IMR-90 (cell line): ENCODE results near the gene MCL1. TPM values are rescaled to one million over a fixed set of nuclear protein-coding genes. Genes with fewer than 3 reads are reported as not detected.

Source experiments
- ATAC-seq: fragments of 200-7000 bp; cut with Tn5 transposase; 2 replicates; pipeline ENCODE4 v1.9.1; 2020; ENCODE audit warnings: low read depth, mild to moderate bottlenecking, moderate library complexity
- BruUV-seq: library from RNA; stranded (reverse); fragments of 400-500 nt; replicated peaks from 2 replicates; lab custom pipeline; 2021; lab: Mats Ljungman, UMichigan
- CTCF ChIA-PET: fragments of 300-600 bp; formaldehyde crosslinking; extraction: SDS; loops from one replicate; lab custom pipeline; 2021; ENCODE audit warnings: antibody characterized with exemption; lab: Yijun Ruan, JAX
- POLR2A ChIA-PET: fragments of 300-600 bp; sonication (Branson Sonifier 250); formaldehyde crosslinking; loops from one replicate; lab custom pipeline; 2022; ENCODE audit warnings: antibody characterized with exemption; ENCODE audit not compliant: unreplicated experiment; lab: Charles Lee
- DNase-seq: peaks from one replicate; pipeline ENCODE4 v3.0.0; 2013
- H2AFZ ChIP-seq: replicated peaks from 2 replicates; pipeline ENCODE3; 2013; ENCODE audit warnings: low read length, mild to moderate bottlenecking; ENCODE audit not compliant: poor library complexity
- H2AK5ac ChIP-seq: 2 replicates; pipeline ENCODE4 v1.6.1; 2013; ENCODE audit warnings: low read depth, low read length, inconsistent platforms
- H2AK9ac ChIP-seq: replicated peaks from 2 replicates; pipeline ENCODE3; 2013; ENCODE audit warnings: mild to moderate bottlenecking, low read depth, low read length, moderate library complexity; ENCODE audit not compliant: poor library complexity
- H2BK120ac ChIP-seq: 2 replicates; pipeline ENCODE4 v1.6.1; 2013; ENCODE audit warnings: low read depth, low read length, inconsistent platforms
- H2BK15ac ChIP-seq: 3 replicates; pipeline ENCODE4 v1.6.1; 2013; ENCODE audit warnings: low read depth, low read length, inconsistent platforms
- H2BK20ac ChIP-seq: 2 replicates; pipeline ENCODE4 v1.6.1; 2013; ENCODE audit warnings: low read depth, mild to moderate bottlenecking, inconsistent platforms, low read length, moderate library complexity
- H2BK5ac ChIP-seq: 2 replicates; pipeline ENCODE4 v1.6.1; 2013; ENCODE audit warnings: mild to moderate bottlenecking, low read depth, low read length, inconsistent platforms; ENCODE audit not compliant: poor library complexity, severe bottlenecking
- H3K14ac ChIP-seq: replicated peaks from 2 replicates; pipeline ENCODE4 v1.6.1; 2013; ENCODE audit warnings: low read depth, low read length, inconsistent platforms
- H3K18ac ChIP-seq: 2 replicates; pipeline ENCODE4 v1.6.1; 2013; ENCODE audit warnings: low read depth, low read length, control low read depth
- H3K23ac ChIP-seq: 2 replicates; pipeline ENCODE4 v1.6.1; 2013; ENCODE audit warnings: low read depth, low read length, inconsistent platforms
- H3K27ac ChIP-seq: 2 replicates; pipeline ENCODE4 v1.5.1; 2013; ENCODE audit warnings: mild to moderate bottlenecking, control low read depth, low read length; ENCODE audit not compliant: insufficient read depth
- H3K27me3 ChIP-seq: 2 replicates; pipeline ENCODE4 v1.6.1; 2013; ENCODE audit warnings: low read length; ENCODE audit not compliant: control insufficient read depth, insufficient read depth
- H3K36me3 ChIP-seq: 2 replicates; pipeline ENCODE4 v1.6.1; 2013; ENCODE audit warnings: low read length, mixed read lengths; ENCODE audit not compliant: control insufficient read depth, insufficient read depth
- H3K4ac ChIP-seq: 2 replicates; pipeline ENCODE4 v1.6.1; 2013; ENCODE audit warnings: low read depth, low read length, inconsistent platforms
- H3K4me1 ChIP-seq: 2 replicates; pipeline ENCODE4 v1.6.1; 2013; ENCODE audit warnings: low read length, mixed read lengths; ENCODE audit not compliant: control insufficient read depth, insufficient read depth
- H3K4me2 ChIP-seq: 2 replicates; pipeline ENCODE4 v1.6.1; 2013; ENCODE audit warnings: low read depth, mild to moderate bottlenecking, control low read depth, low read length, moderate library complexity
- H3K4me3 ChIP-seq: 2 replicates; pipeline ENCODE4 v1.5.1; 2013; ENCODE audit warnings: low read depth, mild to moderate bottlenecking, control low read depth, low read length, moderate library complexity; ENCODE audit not compliant: insufficient read depth
- H3K56ac ChIP-seq: 2 replicates; pipeline ENCODE4 v1.6.1; 2013; ENCODE audit warnings: low read length, inconsistent platforms; ENCODE audit not compliant: insufficient read depth; ENCODE audit errors: extremely low read depth
- H3K79me1 ChIP-seq, 2 experiments: 2 replicates each; pipeline ENCODE4 v1.6.1; 2013; ENCODE audit warnings: low read length in 2 of 2, inconsistent platforms in 1 of 2, low read depth in 1 of 2
- H3K9ac ChIP-seq: 2 replicates; pipeline ENCODE4 v1.6.1; 2013; ENCODE audit warnings: low read depth, low read length, control low read depth
- H3K9me1 ChIP-seq: 2 replicates; pipeline ENCODE4 v1.6.1; 2013; ENCODE audit warnings: low read length, inconsistent platforms; ENCODE audit not compliant: insufficient read depth
- H3K9me3 ChIP-seq: 2 replicates; pipeline ENCODE4 v1.6.1; 2013; ENCODE audit warnings: low read length; ENCODE audit not compliant: control insufficient read depth, insufficient read depth
- H4K20me1 ChIP-seq: 2 replicates; pipeline ENCODE4 v1.6.1; 2013; ENCODE audit warnings: low read length, inconsistent platforms; ENCODE audit not compliant: insufficient read depth
- H4K5ac ChIP-seq: 2 replicates; pipeline ENCODE4 v1.6.1; 2013; ENCODE audit warnings: mild to moderate bottlenecking, low read depth, low read length, control low read depth
- H4K8ac ChIP-seq, 2 experiments: 2 replicates each; pipeline ENCODE4 v1.6.1; 2013; ENCODE audit warnings: low read depth in 2 of 2, low read length in 2 of 2, control low read depth in 1 of 2, inconsistent platforms in 1 of 2
- H4K91ac ChIP-seq: 2 replicates; pipeline ENCODE4 v1.6.1; 2013; ENCODE audit warnings: low read depth, low read length, inconsistent platforms; ENCODE audit not compliant: insufficient read depth
- CEBPB ChIP-seq: IDR thresholded peaks from 2 replicates; pipeline ENCODE4 v1.6.1; 2012; ENCODE audit warnings: low read depth, low read length, improper control_type of control experiment
- FOS ChIP-seq: fragments of 150-350 bp; IDR thresholded peaks from 2 replicates; pipeline ENCODE4 v1.6.1; 2016; ENCODE audit warnings: low read depth, low read length
- MAZ ChIP-seq: IDR thresholded peaks from 2 replicates; pipeline ENCODE4 v1.6.1; 2012; ENCODE audit warnings: low read depth, mild to moderate bottlenecking, low read length, improper control_type of control experiment, moderate library complexity, borderline replicate concordance
- RCOR1 ChIP-seq: IDR thresholded peaks from 2 replicates; pipeline ENCODE4 v1.6.1; 2012; ENCODE audit warnings: mild to moderate bottlenecking, low read length, improper control_type of control experiment; ENCODE audit not compliant: insufficient replicate concordance
- WGBS, 2 experiments: methylation state at CpG; one replicate each; pipeline versions ENCODE4 v1.1.5 to v1.1.7; 2013; ENCODE audit warnings: missing lambda C conversion rate in 2 of 2; ENCODE audit not compliant: insufficient read length in 1 of 2; ENCODE audit errors: extremely low coverage in 2 of 2; 5-methylcytosine and 5-hydroxymethylcytosine counted together
- dilution Hi-C: fragments of 300-500 bp; cut with HindIII; formaldehyde crosslinking; loops from one replicate; pipeline ENCODE4 v1.14.3; 2018; ENCODE audit warnings: low sequenced_read_pairs; ENCODE audit not compliant: unreplicated experiment
- in situ Hi-C: fragments of 300-500 bp; cut with MboI; formaldehyde crosslinking; loops from 3 replicates; pipeline ENCODE4 v1.14.3; 2019; ENCODE audit warnings: low sequenced_read_pairs, inconsistent platforms, mixed read lengths
- intact Hi-C: fragments of 100-400 bp; cut with micrococcal nuclease; formaldehyde crosslinking; loops from 2 replicates; pipeline ENCODE4 v1.10.0; 2022
- polyA plus RNA-seq, 3 experiments: library from polyadenylated mRNA; depleted of rRNA; stranded (reverse); fragments of >200 nt; gene quantifications; 2 replicates each; pipeline ENCODE4 v1.2.3, GENCODE V29; 2012; ENCODE audit warnings: low replicate concordance in 1 of 3
- total RNA-seq: library from RNA; depleted of rRNA; stranded (reverse); fragments of >200 nt; gene quantifications from 2 replicates; pipeline ENCODE4 v1.2.3, GENCODE V29; 2012

Gene MCL1
- total and polyA plus RNA-seq, 2 of the 4 experiments (the other 2 are of a cell fraction): 79.5 to 142 TPM

GRCh38 chr1:150537732-150538684, 41.4 kb downstream of the MCL1 start:
- Histone ChIP-seq H3K14ac (peak overlapping the region; percentile 87), H3K9ac (peak overlapping the region; percentile 69), H4K8ac (peak overlapping the region; percentile 77 to 96), H2AK5ac (peak overlapping the region; percentile 89), H3K27me3 (no peaks in the 10 kb centered on the region), H3K27ac (peak overlapping the region; percentile 83), H4K91ac (peak overlapping the region; percentile 99), H3K23ac (peak overlapping the region; percentile 80), H2BK20ac (peak overlapping the region; percentile 76), H3K9me1 (peaks cover 23% of the 10 kb centered on the region), H2AK9ac (peak overlapping the region; percentile 95), H3K4me3 (no peak overlapping the region), H2BK15ac (peak overlapping the region; percentile 91; the same call in 2 of the 3 replicates), H2AFZ (peak overlapping the region; percentile 86), H4K5ac (peak overlapping the region; percentile 79), H3K4me2 (no peak overlapping the region), H3K36me3 (no peaks in the 10 kb centered on the region), H2BK120ac (peak overlapping the region; percentile 97), H3K56ac (peak overlapping the region; percentile 86), H3K18ac (peak overlapping the region; percentile 78), H3K79me1 (0 out of 4 replicates have a peak, but pooled peaks cover 0 to 4% of the 10 kb centered on the region in 2 experiments), H3K4me1 (peaks cover 27% of the 10 kb centered on the region), H3K4ac (peak overlapping the region; percentile 94), H3K9me3 (no peaks in the 10 kb centered on the region), H4K20me1 (no peaks in the 10 kb centered on the region), H2BK5ac (peak overlapping the region; percentile 96)
- 46% methylated on average over 6 of the region's 17 CpGs; no CpG with 5 or more reads in 1 of the 2 experiments for WGBS, 2 experiments
- TF ChIP-seq CEBPB (no peak), MAZ (peak; percentile 68; the same call in 1 of the 2 replicates), RCOR1 (no peak), FOS (0 out of 2 replicates have a peak, but pooled peaks have one; percentile 3)
- no TSS peak for BruUV-seq
- in situ Hi-C loops: no loop called here
- intact Hi-C loops: loop anchor here (10.0 kb wide), 1 partner anchor 173 kb away; the partner anchor contains the start of gene RPRD2
- ChIA-PET POLR2A (interaction anchor here (0.5 kb wide), 2 partner anchors 41 to 458 kb away, joined by 3 to 7 read pairs; no protein-coding TSS in a partner anchor), CTCF (interaction anchor here (0.6 to 2.7 kb wide), 6 partner anchors 10 to 282 kb away, joined by 3 to 13 read pairs (median 3); partner anchors contain the start of gene FALEC)
- peak; percentile 93 for ATAC-seq
- dilution Hi-C loops: no loop called here
- peak; percentile 87 for DNase-seq
